Activated CD4-positive, alpha-beta memory T cell treated with anti-CD3 and anti-CD28 coated beads for 36 hours (primary cell): Measurements from ENCODE around the gene DNAJC15. TPM values are rescaled to one million over a fixed set of nuclear protein-coding genes. Genes with fewer than 3 reads are reported as not detected.
"Not testable (repeated sequence)": the region's sequence is repeated elsewhere in the genome, so short reads cannot be mapped to it uniquely, and the experiment has no call there.

Source experiments
- CTCF ChIA-PET: fragments of 350-600 bp; sonication (Branson Sonifier 250); formaldehyde crosslinking; loops from one replicate; lab custom pipeline; 2021; ENCODE audit warnings: antibody characterized with exemption, inconsistent platforms; lab: Charles Lee
- POLR2A ChIA-PET: fragments of 350-600 bp; sonication (Branson Sonifier 250); formaldehyde crosslinking; loops from one replicate; lab custom pipeline; 2021; ENCODE audit warnings: antibody characterized with exemption; lab: Charles Lee
- DNase-seq: peaks from one replicate; pipeline ENCODE4 v3.0.0-alpha.2; 2020
- H3K27ac Mint-ChIP-seq: one replicate; pipeline ENCODE4 v1.8.0; 2021; ENCODE audit warnings: mixed read lengths
- H3K27me3 Mint-ChIP-seq: one replicate; pipeline ENCODE4 v1.8.0; 2021; ENCODE audit warnings: mixed read lengths
- H3K36me3 Mint-ChIP-seq: one replicate; pipeline ENCODE4 v1.8.0; 2021; ENCODE audit warnings: mixed read lengths
- H3K4me1 Mint-ChIP-seq: one replicate; pipeline ENCODE4 v1.8.0; 2021; ENCODE audit warnings: low read depth, mixed read lengths
- H3K4me3 Mint-ChIP-seq: one replicate; pipeline ENCODE4 v1.8.0; 2021; ENCODE audit warnings: mild to moderate bottlenecking, mixed read lengths
- H3K9me3 Mint-ChIP-seq: one replicate; pipeline ENCODE4 v1.8.0; 2021; ENCODE audit warnings: mixed read lengths
- intact Hi-C: fragments of 100-400 bp; cut with micrococcal nuclease; formaldehyde crosslinking; loops from one replicate; pipeline ENCODE4 v1.15.1; 2023
- total RNA-seq, 2 experiments: library from RNA; stranded (reverse); gene quantifications; one replicate each; pipeline ENCODE4 v1.2.3, GENCODE V29; 2021

DNAJC15 gene
- total RNA-seq, 2 experiments from 2014 or later = 16.4 to 17.4 TPM

GRCh38 chr13:43030548-43030947 is 7.2 kb downstream of the DNAJC15 start:
- H3K9me3 Mint-ChIP-seq = no peaks in the 10 kb centered on the region
- peaks cover 38% of the 10 kb centered on the region for H3K4me1 Mint-ChIP-seq
- peaks cover 28% of the 10 kb centered on the region for H3K36me3 Mint-ChIP-seq
- DNase-seq = no peak
- intact Hi-C loops = no loop called here
- no peaks in the 10 kb centered on the region for H3K27me3 Mint-ChIP-seq
- POLR2A ChIA-PET = no interaction called here
- no peak overlapping the region for H3K4me3 Mint-ChIP-seq
- CTCF ChIA-PET = no interaction called here
- H3K27ac Mint-ChIP-seq = no peak overlapping the region

GRCh38 chr13:43031881-43032280 is 8.5 kb downstream of the DNAJC15 start:
- Mint-ChIP-seq H3K36me3 (peaks cover 28% of the 10 kb centered on the region), H3K4me3 (no peak overlapping the region), H3K9me3 (no peaks in the 10 kb centered on the region), H3K4me1 (peaks cover 34% of the 10 kb centered on the region), H3K27ac (no peak overlapping the region), H3K27me3 (no peaks in the 10 kb centered on the region)
- intact Hi-C loops = no loop called here
- DNase-seq = no peak
- ChIA-PET CTCF (interaction anchor here (0.6 to 1.4 kb wide), 2 partner anchors 8 to 23 kb away, joined by 3 to 4 read pairs; partner anchors contain the start of gene DNAJC15), POLR2A (interaction anchor here (0.8 kb wide), 1 partner anchor 26 kb away, joined by 3 read pairs; no protein-coding TSS in a partner anchor)

GRCh38 chr13:43033038-43033437 is 9.7 kb downstream of the DNAJC15 start:
- Mint-ChIP-seq H3K27ac (no peak overlapping the region), H3K4me1 (peaks cover 29% of the 10 kb centered on the region), H3K4me3 (no peak overlapping the region), H3K36me3 (peaks cover 30% of the 10 kb centered on the region), H3K9me3 (no peaks in the 10 kb centered on the region), H3K27me3 (no peaks in the 10 kb centered on the region)
- ChIA-PET CTCF (interaction anchor here (0.6 to 1.4 kb wide), 2 partner anchors 9 to 177 kb away, joined by 3 to 4 read pairs; no protein-coding TSS in a partner anchor), POLR2A (no interaction called here)
- DNase-seq = no peak
- intact Hi-C loops = no loop called here

DNA sequence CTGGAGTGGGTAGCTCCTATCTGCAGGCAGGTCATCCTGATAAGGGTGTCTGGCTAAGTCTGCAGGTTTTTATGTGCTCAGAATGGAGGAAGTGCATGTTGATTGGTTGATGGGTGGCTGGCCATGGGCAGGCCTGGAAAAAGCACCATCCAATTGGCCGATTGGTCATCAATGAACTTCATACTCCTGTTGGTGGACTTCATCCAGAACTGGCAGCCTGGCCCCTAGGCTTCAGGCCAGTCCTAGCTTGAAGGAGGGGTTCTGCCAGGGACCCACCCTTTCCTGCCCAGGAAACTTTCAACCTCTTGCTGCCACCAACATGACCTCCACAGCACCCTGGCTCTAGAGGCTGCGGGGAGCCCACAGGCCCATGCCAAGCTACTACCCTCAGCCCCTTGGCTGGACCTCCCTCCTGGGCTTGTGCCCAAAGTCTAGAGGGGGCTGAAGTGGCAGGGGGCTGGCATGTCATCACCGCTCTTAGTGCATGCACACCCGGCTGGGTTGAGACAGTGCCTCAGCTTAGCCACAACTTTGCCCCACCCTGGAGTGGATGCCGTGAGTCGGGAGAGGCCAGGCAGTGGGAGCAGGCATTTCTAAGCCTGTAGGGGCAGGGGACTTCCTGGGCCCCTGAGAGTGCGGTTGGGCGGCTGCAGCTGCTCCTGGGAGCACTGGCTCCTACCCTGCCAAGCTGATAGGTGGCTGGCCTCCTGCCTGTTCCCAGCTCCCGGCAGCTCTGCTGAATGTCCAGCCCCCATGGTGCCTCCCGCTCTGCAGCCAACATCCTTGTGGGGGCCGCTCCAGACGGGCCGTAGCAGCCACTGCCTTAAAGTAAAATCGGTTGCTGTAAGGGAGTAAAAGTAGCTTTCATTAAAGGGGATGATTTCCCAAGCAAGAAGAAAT is 13.2 kb downstream of the DNAJC15 start:
- H3K27me3 Mint-ChIP-seq = no peaks in the 10 kb centered on the region
- H3K4me3 Mint-ChIP-seq = no peak overlapping the region
- H3K9me3 Mint-ChIP-seq = no peaks in the 10 kb centered on the region
- ChIA-PET POLR2A (no interaction called here), CTCF (interaction anchor here (1.2 kb wide), 1 partner anchor 67 kb away, joined by 4 read pairs; no protein-coding TSS in a partner anchor)
- peaks cover 23% of the 10 kb centered on the region for H3K36me3 Mint-ChIP-seq
- intact Hi-C loops = no loop called here
- H3K27ac Mint-ChIP-seq = no peak overlapping the region
- DNase-seq = no peak
- H3K4me1 Mint-ChIP-seq = peaks cover 26% of the 10 kb centered on the region

GRCh38 chr13:43039966-43040365 is 16.6 kb downstream of the DNAJC15 start:
- no peaks in the 10 kb centered on the region for H3K27me3 Mint-ChIP-seq
- ChIA-PET CTCF (no interaction called here), POLR2A (no interaction called here)
- intact Hi-C loops = loop anchor here (10.0 kb wide), 2 partner anchors 545 to 645 kb away; no protein-coding TSS in a partner anchor
- no peak for DNase-seq
- H3K4me3 Mint-ChIP-seq = no peak overlapping the region
- H3K27ac Mint-ChIP-seq = no peak overlapping the region
- H3K4me1 Mint-ChIP-seq = peaks cover 50% of the 10 kb centered on the region
- H3K9me3 Mint-ChIP-seq = no peaks in the 10 kb centered on the region
- H3K36me3 Mint-ChIP-seq = peaks cover 13% of the 10 kb centered on the region

- POLR2A ChIA-PET, H3K9me3 Mint-ChIP-seq, DNase-seq, H3K27ac Mint-ChIP-seq, CTCF ChIA-PET, H3K4me3 Mint-ChIP-seq, H3K27me3 Mint-ChIP-seq: not testable (repeated sequence)
- Mint-ChIP-seq H3K36me3 (peaks cover 12% of the 10 kb centered on the region), H3K4me1 (peaks cover 55% of the 10 kb centered on the region)
- intact Hi-C loops = loop anchor here (10.0 kb wide), 2 partner anchors 546 to 646 kb away; no protein-coding TSS in a partner anchor
Observed at GRCh38 chr13:43040581-43041368, 17.4 kb downstream of the DNAJC15 start.

DNA sequence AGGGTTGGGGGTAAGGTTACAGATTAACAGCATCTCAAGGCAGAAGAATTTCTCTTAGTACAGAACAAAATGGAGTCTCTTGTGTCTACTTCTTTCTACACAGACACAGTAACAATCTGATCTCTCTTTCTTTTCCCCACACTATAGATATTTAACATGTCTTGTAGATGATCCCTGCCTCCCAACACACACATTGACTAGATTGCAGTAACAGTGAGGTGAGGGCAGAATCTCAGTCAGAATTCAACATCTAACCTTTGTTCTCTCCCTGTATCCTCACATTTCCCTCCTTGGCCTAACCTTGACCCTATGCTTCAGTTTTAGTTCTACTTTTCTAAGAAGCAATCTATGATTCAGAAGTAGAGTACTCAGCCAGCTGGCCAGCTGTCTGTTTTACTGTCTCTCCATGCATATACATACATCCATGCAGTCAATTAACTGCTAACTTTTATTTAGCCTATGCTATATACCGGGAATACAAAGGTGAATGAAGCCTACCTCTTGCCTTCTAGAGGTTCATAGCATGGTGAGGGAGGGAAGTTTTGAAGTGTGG is 18.1 kb downstream of the DNAJC15 start:
- no peaks in the 10 kb centered on the region for H3K27me3 Mint-ChIP-seq
- no peak overlapping the region for H3K27ac Mint-ChIP-seq
- ChIA-PET POLR2A (interaction anchor here (1.5 to 1.8 kb wide), 2 partner anchors 18 to 51 kb away, joined by 3 to 6 read pairs; partner anchors contain the start of gene DNAJC15), CTCF (no interaction called here)
- no peak for DNase-seq
- H3K9me3 Mint-ChIP-seq = no peaks in the 10 kb centered on the region
- peaks cover 62% of the 10 kb centered on the region for H3K4me1 Mint-ChIP-seq
- no peak overlapping the region for H3K4me3 Mint-ChIP-seq
- intact Hi-C loops = loop anchor here (10.0 kb wide), 2 partner anchors 547 to 647 kb away; no protein-coding TSS in a partner anchor
- H3K36me3 Mint-ChIP-seq = peaks cover 12% of the 10 kb centered on the region

- no peaks in the 10 kb centered on the region for H3K27me3 Mint-ChIP-seq
- H3K4me3 Mint-ChIP-seq = no peak overlapping the region
- CTCF ChIA-PET = interaction anchor here (1.4 kb wide), 1 partner anchor 73 kb away, joined by 4 read pairs; no protein-coding TSS in a partner anchor
- DNase-seq = peak; percentile 59
- H3K4me1 Mint-ChIP-seq = peaks cover 59% of the 10 kb centered on the region
- H3K36me3 Mint-ChIP-seq = peaks cover 8% of the 10 kb centered on the region
- POLR2A ChIA-PET = interaction anchor here (0.6 to 1.8 kb wide), 5 partner anchors 19 to 1456 kb away, joined by 3 to 6 read pairs (median 3); partner anchors contain the start of gene DNAJC15
- intact Hi-C loops = loop anchor here (1.0 to 10.0 kb wide), 4 partner anchors 20 to 648 kb away; partner anchors contain the start of gene DNAJC15
- no peaks in the 10 kb centered on the region for H3K9me3 Mint-ChIP-seq
- H3K27ac Mint-ChIP-seq = peak overlapping the region; percentile 40
Observed at GRCh38 chr13:43042410-43042921, 19.1 kb downstream of the DNAJC15 start.

DNA sequence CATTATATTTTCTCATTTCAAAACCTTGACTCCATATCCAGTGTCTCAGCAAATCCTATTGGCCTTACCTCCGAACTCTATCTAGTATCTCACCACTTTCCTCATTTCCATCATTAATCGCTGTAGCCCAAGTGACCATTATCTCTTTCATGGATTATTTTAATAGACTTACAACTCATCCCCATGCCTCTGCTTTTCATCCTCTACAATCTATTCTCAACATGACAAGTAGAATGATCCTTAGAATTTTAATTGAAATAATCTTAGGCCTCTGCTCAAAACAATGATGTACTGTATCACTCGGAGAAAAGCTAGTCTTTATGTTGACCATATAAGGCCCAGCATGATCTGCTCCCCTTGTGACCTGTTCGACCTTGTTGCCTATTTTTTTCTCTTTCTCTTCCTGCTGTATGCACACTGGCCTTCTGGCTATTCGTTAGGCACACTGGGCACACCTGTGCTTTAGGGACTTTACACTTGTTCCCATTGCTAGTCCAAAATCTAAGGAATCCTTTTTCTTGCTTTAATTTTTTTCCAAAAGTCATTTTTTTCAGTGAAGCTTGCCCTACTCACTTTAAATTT is 21.4 kb downstream of the DNAJC15 start:
- no peak for DNase-seq
- intact Hi-C loops = loop anchor here (1.0 to 10.0 kb wide), 5 partner anchors 34 to 752 kb away; no protein-coding TSS in a partner anchor
- CTCF ChIA-PET = interaction anchor here (0.6 to 1.0 kb wide), 2 partner anchors 73 to 75 kb away, joined by 3 read pairs; no protein-coding TSS in a partner anchor
- Mint-ChIP-seq H3K27ac (peak overlapping the region; percentile 76), H3K4me3 (peak overlapping the region; percentile 37), H3K9me3 (no peaks in the 10 kb centered on the region), H3K4me1 (peaks cover 64% of the 10 kb centered on the region), H3K27me3 (no peaks in the 10 kb centered on the region), H3K36me3 (peaks cover 6% of the 10 kb centered on the region)
- POLR2A ChIA-PET = no interaction called here

GRCh38 chr13:43045302-43045773 is 22.0 kb downstream of the DNAJC15 start:
- intact Hi-C loops = loop anchor here (1.0 to 10.0 kb wide), 5 partner anchors 33 to 752 kb away; no protein-coding TSS in a partner anchor
- DNase-seq = peak; percentile 78
- Mint-ChIP-seq H3K27ac (peak overlapping the region; percentile 76), H3K4me1 (peaks cover 63% of the 10 kb centered on the region), H3K4me3 (peak overlapping the region; percentile 37)
- CTCF ChIA-PET = interaction anchor here (0.6 to 1.0 kb wide), 2 partner anchors 74 to 76 kb away, joined by 3 read pairs; no protein-coding TSS in a partner anchor
- H3K27me3 Mint-ChIP-seq, POLR2A ChIA-PET, H3K36me3 Mint-ChIP-seq, H3K9me3 Mint-ChIP-seq: not testable (repeated sequence)
